DMS 273 (cell line): ENCODE measurements around the gene BICD1.
A peak's percentile ranks its signal among the peaks of the same experiment; 100 is the strongest.

Experiments used
- DNase-seq: peaks from one replicate; lab custom pipeline; 2025; ENCODE audit not compliant: unreplicated experiment; lab: John Stamatoyannopoulos, UW

BICD1 gene

DNA sequence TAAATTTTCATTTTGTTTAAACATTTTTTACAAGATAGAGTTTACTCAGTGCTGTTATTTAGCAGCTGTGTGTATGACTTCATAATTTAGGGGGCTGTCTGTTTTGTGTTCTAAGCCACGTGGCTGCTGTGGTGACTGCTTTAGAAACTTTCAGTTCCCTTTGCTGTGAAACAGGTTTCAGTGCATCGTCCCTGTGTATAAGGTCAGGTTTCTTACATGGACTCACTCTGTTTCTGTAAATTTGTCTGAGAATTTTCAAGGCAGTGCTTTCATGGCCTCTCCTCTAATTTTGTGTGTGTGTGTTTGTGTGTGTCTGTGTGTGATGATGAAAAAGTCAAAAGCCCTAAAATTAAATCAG, 32.4 kb downstream of the BICD1 start:
- peak; percentile 81 for DNase-seq

DNA sequence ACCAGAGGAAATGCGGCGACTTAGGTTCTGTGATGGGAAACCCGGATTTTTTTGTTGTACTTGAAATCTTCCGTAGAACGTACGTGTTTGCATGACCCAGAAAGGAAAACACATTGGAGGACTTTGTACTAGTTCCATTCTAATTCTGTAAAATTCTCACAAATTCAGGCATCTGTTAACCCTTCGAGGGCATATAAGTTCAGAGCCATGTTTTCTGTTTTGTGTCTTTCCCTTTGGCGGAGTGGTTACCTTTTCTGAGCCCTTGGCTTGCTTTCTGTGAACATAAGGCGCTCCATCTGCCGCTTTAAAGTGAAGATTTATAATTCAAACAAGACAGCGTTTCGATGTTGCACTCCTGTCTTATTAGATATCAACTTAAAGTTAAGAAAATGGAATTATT, 34.2 kb downstream of the BICD1 start:
- DNase-seq, result peak; percentile 92

DNA sequence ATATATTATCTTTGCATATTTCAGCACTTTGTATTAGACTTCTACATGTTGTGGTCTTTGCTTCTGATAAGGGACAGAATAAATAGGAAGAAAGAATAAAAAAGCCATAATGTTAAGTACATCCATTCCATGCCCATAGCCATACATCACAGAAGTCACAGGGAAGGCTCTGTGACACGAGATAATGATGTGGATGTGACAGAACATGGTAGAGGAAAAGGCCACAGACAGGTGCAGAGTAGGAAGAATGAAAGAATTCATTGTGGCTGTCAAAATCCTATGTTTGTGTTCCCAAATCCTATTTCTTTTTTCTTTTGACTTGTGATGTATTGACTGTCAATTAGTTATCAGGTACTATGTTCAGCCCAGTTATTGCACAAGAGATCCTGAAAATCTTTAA, 38.4 kb downstream of the BICD1 start:
- DNase-seq, result no peak

DNA sequence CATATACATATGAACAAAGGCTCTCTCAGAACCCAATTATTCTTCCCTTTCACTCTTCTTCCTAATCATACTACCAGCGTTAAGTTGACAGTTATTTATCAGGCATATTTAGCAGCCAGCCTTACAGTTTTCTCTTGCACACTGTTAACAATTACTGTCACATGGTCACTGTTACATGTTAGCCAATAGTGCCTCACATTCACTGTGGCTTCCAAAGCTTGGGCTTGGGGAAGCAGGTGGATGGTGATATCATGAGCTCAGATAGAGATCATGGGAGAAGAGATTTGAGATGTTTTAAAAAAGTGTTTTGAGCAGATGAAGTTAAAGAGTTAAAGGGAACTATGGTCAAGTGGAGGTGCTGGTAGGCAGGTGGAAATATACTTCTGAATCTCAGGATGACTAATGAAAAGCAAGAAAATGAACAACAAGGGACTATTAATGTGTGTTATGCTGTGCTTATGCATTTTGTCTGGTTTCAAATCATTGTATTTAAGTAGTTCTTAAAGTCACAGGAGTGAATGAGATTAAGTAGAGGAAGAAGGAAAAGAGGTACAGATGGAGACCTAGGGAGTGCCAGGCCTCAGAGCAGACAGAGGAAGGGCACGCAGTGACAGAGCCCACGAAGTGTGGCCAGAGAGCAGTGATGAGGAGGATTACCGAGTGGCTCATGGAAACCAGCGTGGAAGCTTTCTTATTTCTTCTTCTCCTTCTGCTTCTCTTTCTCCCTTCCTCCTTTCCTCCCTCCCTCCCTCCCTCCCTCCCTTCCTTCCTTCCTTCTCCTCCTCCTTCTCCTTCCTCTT, 39.6 kb downstream of the BICD1 start:
- DNase-seq, result no peak

DNA sequence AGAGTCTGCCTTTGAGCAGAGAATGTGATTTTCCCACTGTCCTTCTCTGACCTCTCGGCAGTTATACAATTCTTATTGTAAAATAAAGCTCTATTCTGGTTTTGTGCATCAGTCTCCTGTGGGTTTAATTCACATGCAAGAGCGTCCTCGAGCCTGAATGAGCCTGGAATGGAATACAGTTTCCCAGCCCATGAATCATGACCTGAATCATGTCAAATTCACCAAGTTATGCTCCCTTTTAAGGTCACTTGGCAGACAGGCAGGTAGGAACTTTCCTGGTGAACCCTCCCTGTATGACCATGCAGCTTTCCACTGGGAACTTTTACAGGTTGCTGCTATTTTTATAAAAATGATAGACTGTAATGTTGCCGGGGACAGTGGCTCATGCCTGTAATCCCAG, 41.7 kb downstream of the BICD1 start:
- no peak for DNase-seq

DNA sequence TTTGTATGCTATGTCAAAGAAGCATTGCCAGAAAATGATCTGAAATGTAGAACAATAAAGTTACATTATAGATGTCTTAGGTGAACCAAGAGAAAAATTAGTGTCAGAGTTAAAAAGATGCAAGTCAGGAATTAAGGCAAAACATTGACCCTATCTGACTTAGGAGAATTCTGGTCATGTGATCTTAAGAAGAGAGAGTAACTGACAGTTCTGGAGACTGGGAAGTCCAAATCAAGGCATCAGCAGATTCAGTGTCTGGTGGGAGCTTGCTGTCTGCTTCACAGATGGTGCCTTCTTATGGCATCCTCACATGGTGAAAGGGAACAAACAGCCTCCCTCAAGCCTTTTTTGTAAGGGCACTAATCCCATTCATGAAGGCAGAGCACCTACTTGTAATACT, 42.8 kb downstream of the BICD1 start:
- peak; percentile 33 for DNase-seq

DNA sequence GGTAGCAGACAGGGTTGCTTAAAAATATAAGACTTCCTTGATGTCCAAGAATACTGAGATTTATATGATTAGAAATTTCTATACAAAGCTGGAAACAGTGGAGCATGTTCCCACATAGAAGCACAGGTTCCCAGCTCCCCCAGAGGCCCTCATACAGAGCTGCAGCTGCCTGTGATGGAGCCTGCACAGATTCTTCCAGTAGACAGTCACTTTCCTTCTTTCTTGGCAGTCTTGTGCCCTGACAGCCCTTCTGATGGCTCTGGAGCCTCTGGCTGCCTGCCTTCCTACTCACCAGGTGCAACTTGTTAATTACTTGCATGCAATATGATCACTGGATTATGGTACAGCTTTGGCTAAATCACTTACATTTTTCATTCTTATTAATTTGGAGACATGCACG, 44.4 kb downstream of the BICD1 start:
- peak; percentile 68 for DNase-seq

DNA sequence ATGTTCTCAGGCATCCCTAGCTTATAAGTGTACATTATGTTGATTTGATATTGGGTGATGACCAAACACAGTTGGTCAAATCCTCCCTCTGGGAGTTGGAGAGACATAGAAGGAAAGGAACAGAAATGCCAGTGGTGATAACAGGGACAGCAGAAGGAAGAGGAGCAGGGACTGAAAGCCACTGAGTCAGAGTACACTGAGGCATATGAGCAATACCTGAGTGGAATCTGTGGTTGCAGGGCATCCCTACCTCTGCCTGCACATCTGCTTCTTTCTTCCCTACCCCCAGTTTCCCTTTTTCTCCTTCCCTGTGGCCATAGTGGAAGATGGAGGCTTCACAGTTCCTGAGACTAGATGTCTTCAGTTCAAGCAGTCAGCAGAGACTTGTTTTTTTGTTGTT, 44.9 kb downstream of the BICD1 start:
- no peak for DNase-seq

DNA sequence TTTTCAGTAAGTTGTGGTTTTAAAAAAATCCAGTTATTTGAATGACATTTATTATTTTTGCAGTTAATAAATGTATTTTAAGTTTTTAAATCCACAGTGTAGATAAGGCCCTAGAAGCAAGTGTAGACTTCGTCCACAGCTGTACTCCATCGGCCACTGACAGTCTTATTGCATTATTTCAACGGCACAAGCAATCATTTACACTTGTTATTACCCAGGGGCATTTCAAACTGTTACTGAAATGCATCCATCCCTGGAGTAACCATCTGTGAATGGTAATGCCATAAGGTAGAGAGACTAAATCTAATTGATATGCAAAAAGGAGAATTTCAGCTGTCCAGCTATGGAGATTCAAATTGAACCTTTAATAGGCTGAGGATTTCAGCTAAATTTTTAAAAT, 48.4 kb downstream of the BICD1 start:
- DNase-seq, result peak; percentile 92

DNA sequence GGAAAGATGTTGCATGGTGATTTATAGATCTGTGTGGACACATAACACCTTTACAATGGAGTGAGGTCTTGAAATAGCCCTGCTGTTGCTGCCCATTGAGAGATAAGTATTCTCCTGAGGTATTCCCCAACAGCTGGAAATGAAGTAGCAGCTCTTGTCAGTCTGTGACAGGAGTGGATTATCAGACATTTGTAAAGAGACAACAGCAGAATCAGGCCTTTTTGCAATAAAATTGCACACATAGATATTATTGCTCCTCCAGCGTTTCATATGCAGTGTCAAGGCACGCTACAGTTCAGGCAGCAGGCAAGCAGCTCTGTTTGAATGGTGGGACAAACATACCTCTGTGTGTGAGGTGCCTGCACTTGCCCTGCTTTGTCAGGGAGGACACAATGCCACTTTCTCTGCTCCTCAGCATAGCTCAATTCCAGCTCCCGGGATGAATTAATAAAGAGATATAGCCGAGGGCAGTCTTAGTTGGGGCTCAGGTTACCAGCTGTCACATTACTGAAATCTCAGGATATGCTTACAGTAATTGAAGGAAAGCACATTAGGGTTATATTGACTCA, 49.4 kb downstream of the BICD1 start:
- DNase-seq, result peak; percentile 75

DNA sequence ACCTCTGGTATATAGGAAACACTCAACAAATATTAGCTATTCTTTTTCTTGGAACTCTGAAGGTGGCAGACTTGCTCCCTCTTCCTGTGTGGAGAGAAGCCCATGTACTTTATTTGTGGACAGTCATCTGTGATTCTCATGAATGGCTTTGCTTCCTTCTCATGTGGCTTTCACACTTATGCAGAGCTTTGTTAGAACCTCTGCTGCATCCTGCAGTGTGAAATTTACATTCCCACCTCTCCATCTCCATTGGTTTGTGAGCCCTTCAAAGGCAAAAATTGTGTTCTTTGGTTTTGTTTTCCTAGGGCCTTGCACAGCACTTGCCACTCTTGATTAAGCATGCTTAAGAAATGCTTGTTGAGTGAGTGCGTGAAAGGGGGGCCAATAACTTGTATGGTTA, 51.9 kb downstream of the BICD1 start:
- DNase-seq, result no peak

DNA sequence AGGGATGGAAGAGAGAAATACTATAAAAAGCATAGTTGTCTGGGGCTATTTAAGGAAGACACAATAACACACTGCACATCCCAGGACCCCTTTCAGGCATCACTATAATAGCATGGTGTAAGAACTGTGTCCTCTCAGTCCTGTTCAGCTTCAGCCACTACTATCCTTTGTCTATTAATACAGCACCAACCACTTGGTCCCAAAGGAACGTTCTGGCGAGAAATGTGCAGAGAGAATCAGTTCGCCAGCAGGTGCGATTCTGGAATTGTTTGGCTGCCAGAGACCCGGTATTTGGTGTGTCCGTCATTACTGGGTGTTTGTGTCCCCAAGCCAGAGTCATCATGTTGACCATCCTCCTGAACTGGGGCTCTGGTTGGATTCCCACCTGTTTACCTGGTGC, 52.7 kb downstream of the BICD1 start:
- DNase-seq, result no peak

DNA sequence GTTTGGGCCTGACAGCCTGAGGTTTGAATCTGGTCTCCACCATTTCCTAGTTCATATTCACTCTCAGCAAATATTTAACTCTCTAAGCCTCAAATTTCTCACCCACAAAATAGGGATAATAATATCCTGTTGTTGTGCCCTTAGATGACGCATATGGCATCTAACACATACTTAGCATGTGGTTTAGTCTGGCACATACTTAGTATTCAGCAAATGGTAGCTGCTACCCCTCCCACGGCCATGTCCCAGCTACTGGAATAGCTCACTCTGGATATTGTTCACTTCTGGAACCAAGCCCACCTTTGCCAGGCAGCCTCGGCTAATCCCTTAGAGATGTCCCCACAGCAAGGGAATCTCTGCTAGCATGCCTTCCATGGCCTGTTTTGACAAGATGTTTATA, 53.3 kb downstream of the BICD1 start:
- DNase-seq, result peak; percentile 83

DNA sequence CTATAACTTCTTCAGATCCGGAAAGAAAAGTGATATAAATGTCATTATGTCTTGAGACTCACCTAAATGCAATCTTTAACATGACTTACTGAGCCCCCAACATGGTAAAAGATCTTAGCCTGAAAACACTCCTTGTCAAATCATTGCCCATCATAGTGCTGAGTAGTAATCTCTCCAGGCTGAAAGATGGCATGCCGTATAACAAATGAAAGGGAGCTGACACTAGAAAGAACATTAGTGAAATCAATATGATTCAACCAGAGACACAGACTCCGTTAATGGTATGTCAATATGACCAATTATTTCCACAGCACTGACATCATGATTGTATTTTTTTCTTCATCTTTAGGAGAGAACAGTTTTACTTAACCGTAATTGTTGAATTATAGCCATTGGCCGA, 54.4 kb downstream of the BICD1 start:
- no peak for DNase-seq

DNA sequence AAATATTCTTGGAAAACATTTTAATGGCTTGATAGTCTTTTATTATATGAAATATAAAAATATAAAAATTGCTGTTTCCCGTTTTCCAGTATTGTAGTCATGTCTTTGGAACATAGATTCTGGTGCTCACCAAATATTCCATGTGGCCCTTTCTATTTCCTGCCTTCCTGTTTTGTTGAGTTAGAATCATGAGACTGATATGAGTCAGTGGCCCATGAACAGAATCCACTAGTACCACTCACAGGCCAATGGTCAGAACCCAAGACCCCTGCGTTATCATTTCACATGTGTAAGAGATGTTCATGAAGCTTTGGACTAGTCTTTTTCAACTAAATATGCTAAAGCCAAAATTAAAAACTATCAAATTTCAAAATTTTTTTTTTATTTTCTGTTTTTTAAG, 56.9 kb downstream of the BICD1 start:
- no peak for DNase-seq

DNA sequence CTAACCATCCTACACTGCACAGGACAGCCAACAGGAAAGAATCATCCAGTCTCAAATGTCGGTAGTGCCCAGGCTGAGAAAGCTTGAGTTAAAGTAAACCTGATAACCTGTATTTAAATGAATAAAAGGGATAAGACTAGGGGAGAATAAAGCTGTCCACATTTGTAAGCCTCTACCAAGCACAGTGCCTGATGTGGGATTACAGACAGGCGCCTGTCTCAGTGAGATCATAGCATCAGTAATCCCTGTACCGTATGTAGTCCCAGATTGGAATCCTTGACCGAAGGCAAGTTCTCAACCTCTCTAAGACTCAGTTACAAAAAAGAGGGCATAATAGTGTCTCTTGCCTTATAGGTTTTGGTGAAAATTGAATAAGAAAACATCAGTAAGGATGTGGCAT, 59.9 kb downstream of the BICD1 start:
- DNase-seq, result no peak

DNA sequence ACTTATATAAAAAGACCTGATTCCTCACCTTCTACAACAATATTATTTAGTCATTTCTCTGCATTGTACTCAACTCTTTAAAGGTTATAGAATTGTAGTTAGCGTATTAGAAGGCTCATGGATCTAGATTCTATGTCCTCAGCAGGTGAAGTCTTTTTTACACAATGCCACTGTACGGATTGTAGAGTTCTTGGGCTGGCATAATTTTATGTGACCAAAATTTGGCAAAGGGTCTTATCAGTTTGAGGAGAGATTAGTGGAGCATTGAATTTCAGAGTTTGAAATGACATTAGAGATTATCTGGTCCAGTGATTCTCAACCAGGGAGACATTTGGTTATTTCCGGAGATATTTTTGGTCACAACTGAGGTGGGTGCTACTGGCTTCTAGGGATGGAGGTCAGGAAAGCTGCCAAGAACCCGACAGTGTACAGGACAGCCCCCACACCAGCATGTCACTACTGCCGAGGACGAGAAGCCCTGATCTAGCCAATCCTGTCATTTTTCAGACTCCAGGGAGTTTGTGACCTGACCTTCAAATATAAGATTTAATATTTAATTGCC, 63.9 kb downstream of the BICD1 start:
- no peak for DNase-seq

DNA sequence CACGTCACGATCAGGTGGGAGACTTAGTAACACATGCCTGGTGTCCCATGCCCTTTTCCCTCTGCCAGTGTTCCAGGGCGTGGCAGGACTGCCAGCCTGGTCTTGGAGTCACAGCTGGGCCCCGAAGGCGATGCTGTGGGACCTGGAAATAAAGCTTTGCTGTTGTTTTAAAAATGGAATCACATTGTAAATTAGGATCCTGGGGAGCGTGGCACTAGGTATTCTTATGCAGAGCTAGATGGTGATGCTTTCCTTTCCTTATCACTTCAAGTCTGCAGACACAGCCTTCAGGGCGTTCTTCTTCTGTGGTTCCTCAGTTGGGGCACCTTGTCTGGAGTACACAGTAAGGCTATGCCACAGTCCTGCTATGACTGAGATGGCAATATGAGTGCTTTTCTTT, 64.6 kb downstream of the BICD1 start:
- DNase-seq, result no peak

DNA sequence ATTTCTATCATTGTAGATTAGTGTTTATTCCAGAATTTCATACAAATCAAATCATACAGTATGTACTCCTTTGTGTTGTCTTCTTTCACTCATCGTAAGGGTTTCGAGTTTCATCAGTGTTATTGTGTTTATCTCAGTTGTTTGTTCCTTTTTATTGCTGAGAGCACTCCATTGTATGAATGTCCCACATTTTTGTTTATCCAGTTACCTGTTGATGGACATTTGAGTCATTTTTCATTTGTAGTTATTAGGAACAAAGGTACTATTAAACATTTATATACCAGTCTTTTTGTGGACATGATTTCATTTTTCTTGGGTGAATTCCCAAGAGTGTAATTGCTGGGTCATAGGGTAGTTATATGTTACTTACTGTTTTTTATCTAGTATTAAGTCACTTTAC, 70.0 kb downstream of the BICD1 start:
- DNase-seq, result no peak

DNA sequence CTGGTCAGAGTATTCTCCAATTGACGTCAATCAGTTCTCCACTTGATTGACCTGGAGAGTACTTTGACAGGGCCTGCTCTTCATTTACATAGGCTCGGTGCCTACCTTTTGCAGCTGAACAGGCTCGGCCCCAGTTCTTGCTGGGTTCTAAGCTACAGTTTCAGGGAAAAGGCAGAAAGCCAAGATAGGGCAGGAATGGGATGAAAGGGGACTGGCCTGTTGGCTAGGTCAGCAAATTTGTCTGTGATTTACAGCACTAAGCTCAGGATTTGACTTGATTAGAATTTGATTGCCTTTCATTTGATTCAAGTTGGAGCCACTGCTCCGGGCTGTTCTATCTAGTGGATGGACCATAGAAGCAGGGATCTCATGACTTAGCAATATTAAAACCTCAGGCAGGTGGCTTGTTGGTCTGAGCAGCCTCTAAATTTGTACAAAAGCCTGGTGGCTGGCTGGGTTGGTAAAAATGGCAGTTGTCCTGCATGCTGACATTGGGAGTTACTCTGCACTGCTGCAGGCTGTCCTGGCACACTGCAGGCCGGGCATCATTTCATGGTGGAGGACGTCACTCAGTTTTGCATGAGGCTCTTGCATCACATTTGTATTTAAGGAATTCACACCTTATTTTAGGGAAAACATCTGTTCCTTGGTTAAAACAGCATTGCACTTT, 71.8 kb downstream of the BICD1 start:
- DNase-seq, result peak; percentile 83

DNA sequence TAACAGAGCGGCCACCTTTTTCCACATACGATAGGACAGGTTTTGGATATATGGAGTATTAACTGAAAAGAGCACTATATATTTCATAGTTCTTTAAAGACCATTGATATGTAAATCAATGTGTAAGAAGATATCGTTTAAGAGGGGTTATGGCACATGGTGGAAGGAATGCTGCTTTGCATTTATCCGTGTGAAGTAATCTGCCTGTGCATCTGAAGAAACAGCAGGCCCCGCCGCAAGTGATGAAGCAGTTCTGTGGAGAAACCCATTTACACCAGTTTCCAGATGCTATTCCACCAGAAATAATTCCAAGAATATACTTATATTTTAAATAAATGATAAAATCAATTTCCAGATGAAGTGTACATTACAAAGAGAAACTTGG, 72.4 kb downstream of the BICD1 start:
- peak; percentile 75 for DNase-seq

DNA sequence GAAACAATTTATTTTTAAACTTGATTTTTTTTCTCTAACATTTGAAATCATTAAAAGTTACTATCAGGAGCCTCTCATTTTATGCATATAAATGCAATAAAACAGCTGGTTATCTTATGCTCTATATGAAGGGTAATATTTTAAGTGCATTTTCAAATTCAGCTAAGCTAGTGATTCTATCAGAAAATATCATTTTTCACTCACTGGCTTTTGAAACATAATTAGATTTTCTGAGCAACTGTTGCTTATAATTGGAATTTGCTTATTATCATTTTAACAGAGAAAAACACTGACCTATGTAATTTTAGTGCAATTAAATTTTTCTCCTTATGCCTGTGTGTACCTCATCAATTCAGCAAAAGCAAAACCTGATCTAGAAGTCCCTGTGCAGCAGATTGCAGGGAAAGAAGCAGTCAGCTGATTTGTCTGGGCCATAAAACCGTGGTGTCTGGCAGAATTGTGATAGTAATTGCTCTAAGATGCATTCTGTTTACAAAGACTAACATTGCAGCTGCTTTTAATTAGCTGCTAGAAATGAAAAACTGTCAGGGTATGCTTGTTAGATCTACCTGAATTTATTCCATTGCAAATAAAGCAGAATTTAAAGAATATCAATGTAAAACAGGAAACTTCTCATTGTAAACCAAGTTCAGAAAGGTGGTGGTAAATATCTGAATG, 75.0 kb downstream of the BICD1 start:
- DNase-seq, result peak; percentile 56
